ENCODE data around the gene ANKRD44. TPM values are rescaled to one million over a fixed set of nuclear protein-coding genes. Genes with fewer than 3 reads are reported as not detected.

ANKRD44 gene
- total and polyA plus RNA-seq, 2 experiments from 2014 or later: 2.9 to 4.9 TPM

GRCh38 chr2:197164141-197164754 is 146.3 kb downstream of the ANKRD44 start:
- Histone ChIP-seq H3K9me2 (ENCODE audit: insufficient read depth) (no peaks in the 10 kb centered on the region), H3K4me2 (ENCODE audit: unreplicated experiment) (no peak overlapping the region), H3K27me3 (replicated peaks; ENCODE audit: insufficient read depth) (no peaks in the 10 kb centered on the region), H3K4me1 (ENCODE audit: insufficient read depth) (peaks cover 11% of the 10 kb centered on the region), H3K9ac (no peak overlapping the region), H3F3A (ENCODE audit: insufficient read depth) (peaks cover 9% of the 10 kb centered on the region), H3K36me3 (ENCODE audit: low read depth) (no peaks in the 10 kb centered on the region), H3K4me3 (no peak overlapping the region), H3K79me2 (ENCODE audit: insufficient read depth) (no peaks in the 10 kb centered on the region), H3K9me3 (ENCODE audit: low read depth) (no peaks in the 10 kb centered on the region), H4K20me1 (ENCODE audit: insufficient read depth) (no peaks in the 10 kb centered on the region), H3K27ac (no peak overlapping the region), H2AFZ (no peak overlapping the region)
- TF ChIP-seq EZH2 (IDR thresholded peaks at IDR 0.05; ENCODE audit: insufficient read depth, poor library complexity, severe bottlenecking) (no peak), EZH2phosphoT487 (IDR thresholded peaks at IDR 0.05; ENCODE audit: insufficient read depth, low read depth) (no peak)
- in situ Hi-C loops (cut with MboI): no loop called here
- 66 to 83% methylated on average over 20 to 39 of the region's 39 CpGs for WGBS, 2 experiments (ENCODE audit: low coverage in 1 of 2, low lambda C conversion rate in 2 of 2, missing lambda C conversion rate in 2 of 2)
- DNase-seq: no peak

GRCh38 chr2:197163712-197164140 is 146.9 kb downstream of the ANKRD44 start:
- Histone ChIP-seq H3K4me2 (ENCODE audit: unreplicated experiment) (no peak overlapping the region), H3K9ac (no peak overlapping the region), H3K36me3 (ENCODE audit: low read depth) (no peaks in the 10 kb centered on the region), H4K20me1 (ENCODE audit: insufficient read depth) (no peaks in the 10 kb centered on the region), H2AFZ (no peak overlapping the region), H3K27me3 (replicated peaks; ENCODE audit: insufficient read depth) (no peaks in the 10 kb centered on the region), H3K9me3 (ENCODE audit: low read depth) (no peaks in the 10 kb centered on the region), H3K9me2 (ENCODE audit: insufficient read depth) (no peaks in the 10 kb centered on the region), H3K79me2 (ENCODE audit: insufficient read depth) (no peaks in the 10 kb centered on the region), H3K27ac (no peak overlapping the region), H3K4me3 (no peak overlapping the region), H3K4me1 (ENCODE audit: insufficient read depth) (peaks cover 16% of the 10 kb centered on the region), H3F3A (ENCODE audit: insufficient read depth) (peaks cover 14% of the 10 kb centered on the region)
- 96 to 97% methylated on average over 16 to 17 of the region's 17 CpGs for WGBS, 2 experiments (ENCODE audit: low coverage in 1 of 2, low lambda C conversion rate in 2 of 2, missing lambda C conversion rate in 2 of 2)
- TF ChIP-seq EZH2phosphoT487 (IDR thresholded peaks at IDR 0.05; ENCODE audit: insufficient read depth, low read depth) (no peak), EZH2 (IDR thresholded peaks at IDR 0.05; ENCODE audit: insufficient read depth, poor library complexity, severe bottlenecking) (no peak)
- in situ Hi-C loops (cut with MboI): no loop called here
- no peak for DNase-seq

- Histone ChIP-seq H3K4me2 (ENCODE audit: unreplicated experiment) (no peak overlapping the region), H4K20me1 (ENCODE audit: insufficient read depth) (no peaks in the 10 kb centered on the region)
Measured at GRCh38 chr2:197161774-197162173, 148.8 kb downstream of the ANKRD44 start.

GRCh38 chr2:197159661-197160211 is 150.8 kb downstream of the ANKRD44 start:
- no peaks in the 10 kb centered on the region for H3K27me3 ChIP-seq (replicated peaks; ENCODE audit: insufficient read depth)
- no peaks in the 10 kb centered on the region for H3K9me3 ChIP-seq (ENCODE audit: low read depth)
- H3F3A ChIP-seq (ENCODE audit: insufficient read depth): peaks cover 19% of the 10 kb centered on the region
- in situ Hi-C loops (cut with MboI): no loop called here
- H3K4me1 ChIP-seq (ENCODE audit: insufficient read depth): peaks cover 20% of the 10 kb centered on the region
- no peak overlapping the region for H3K9ac ChIP-seq
- no peak overlapping the region for H3K4me3 ChIP-seq
- no peaks in the 10 kb centered on the region for H4K20me1 ChIP-seq (ENCODE audit: insufficient read depth)
- no peaks in the 10 kb centered on the region for H3K79me2 ChIP-seq (ENCODE audit: insufficient read depth)
- WGBS, 2 experiments (ENCODE audit: low coverage in 1 of 2, low lambda C conversion rate in 2 of 2, missing lambda C conversion rate in 2 of 2): 64 to 65% methylated on average over 4 of the region's 4 CpGs
- no peak for TF ChIP-seq EZH2phosphoT487 (IDR thresholded peaks at IDR 0.05; ENCODE audit: insufficient read depth, low read depth)
- no peak for TF ChIP-seq EZH2 (IDR thresholded peaks at IDR 0.05; ENCODE audit: insufficient read depth, poor library complexity, severe bottlenecking)
- peak overlapping the region; percentile 43 for H3K4me2 ChIP-seq (ENCODE audit: unreplicated experiment)
- no peak overlapping the region for H2AFZ ChIP-seq
- H3K27ac ChIP-seq: peak overlapping the region; percentile 55
- H3K9me2 ChIP-seq (ENCODE audit: insufficient read depth): no peaks in the 10 kb centered on the region
- no peaks in the 10 kb centered on the region for H3K36me3 ChIP-seq (ENCODE audit: low read depth)
- DNase-seq: peak; percentile 70

More at GRCh38 chr2:197161774-197162173, 148.8 kb downstream of the ANKRD44 start:
- Histone ChIP-seq H3K9me2 (ENCODE audit: insufficient read depth) (no peaks in the 10 kb centered on the region), H3K79me2 (ENCODE audit: insufficient read depth) (no peaks in the 10 kb centered on the region), H3K4me1 (ENCODE audit: insufficient read depth) (peaks cover 20% of the 10 kb centered on the region), H3K36me3 (ENCODE audit: low read depth) (no peaks in the 10 kb centered on the region), H2AFZ (no peak overlapping the region), H3K27ac (no peak overlapping the region), H3F3A (ENCODE audit: insufficient read depth) (peaks cover 19% of the 10 kb centered on the region), H3K27me3 (replicated peaks; ENCODE audit: insufficient read depth) (no peaks in the 10 kb centered on the region), H3K4me3 (no peak overlapping the region), H3K9ac (no peak overlapping the region), H3K9me3 (ENCODE audit: low read depth) (no peaks in the 10 kb centered on the region)
- no peak for DNase-seq
- no peak for TF ChIP-seq EZH2 (IDR thresholded peaks at IDR 0.05; ENCODE audit: insufficient read depth, poor library complexity, severe bottlenecking)
- in situ Hi-C loops (cut with MboI): no loop called here
- 93 to 96% methylated on average over 5 of the region's 5 CpGs for WGBS, 2 experiments (ENCODE audit: low coverage in 1 of 2, low lambda C conversion rate in 2 of 2, missing lambda C conversion rate in 2 of 2)
